Mesendoderm (in vitro differentiated cells): Measurements from ENCODE around the gene ATP6V1B1.

Source experiments
- DNase-seq: peaks from one replicate; pipeline ENCODE4 v3.0.0; 2013
- H2AK5ac ChIP-seq: 2 replicates; pipeline ENCODE4 v1.6.1; 2013; ENCODE audit warnings: low read length, inconsistent platforms
- H2BK120ac ChIP-seq: 2 replicates; pipeline ENCODE4 v1.6.1; 2013; ENCODE audit warnings: low read depth, mild to moderate bottlenecking, low read length, moderate library complexity, mixed read lengths
- H2BK15ac ChIP-seq: replicated peaks from 2 replicates; pipeline ENCODE4 v1.6.1; 2013; ENCODE audit warnings: low read depth, mild to moderate bottlenecking, moderate library complexity
- H2BK5ac ChIP-seq: 2 replicates; pipeline ENCODE4 v1.6.1; 2013; ENCODE audit warnings: low read length, inconsistent platforms
- H3K18ac ChIP-seq: 2 replicates; pipeline ENCODE4 v1.6.1; 2013; ENCODE audit warnings: mild to moderate bottlenecking, low read length, mixed read lengths
- H3K23ac ChIP-seq: one replicate; pipeline ENCODE4 v1.6.1; 2013; ENCODE audit warnings: low read length
- H3K27ac ChIP-seq: 2 replicates; pipeline ENCODE4 v1.5.1; 2013; ENCODE audit warnings: low read depth, mild to moderate bottlenecking, inconsistent platforms, low read length, moderate library complexity
- H3K27me3 ChIP-seq: 2 replicates; pipeline ENCODE4 v1.6.1; 2013; ENCODE audit warnings: low read length, control low read depth, mild to moderate bottlenecking, inconsistent platforms; ENCODE audit not compliant: insufficient read depth, poor library complexity
- H3K36me3 ChIP-seq: 2 replicates; pipeline ENCODE4 v1.6.1; 2013; ENCODE audit warnings: low read length, inconsistent platforms; ENCODE audit not compliant: control insufficient read depth, insufficient read depth
- H3K4ac ChIP-seq: one replicate; pipeline ENCODE4 v1.6.1; 2013; ENCODE audit warnings: low read depth, mild to moderate bottlenecking, low read length, moderate library complexity
- H3K4me1 ChIP-seq: 2 replicates; pipeline ENCODE4 v1.6.1; 2013; ENCODE audit warnings: low read depth, low read length, inconsistent platforms; ENCODE audit not compliant: control insufficient read depth
- H3K4me2 ChIP-seq: 2 replicates; pipeline ENCODE4 v1.6.1; 2013; ENCODE audit warnings: low read length
- H3K4me3 ChIP-seq: 2 replicates; pipeline ENCODE4 v1.5.1; 2013; ENCODE audit warnings: mild to moderate bottlenecking, low read length
- H3K56ac ChIP-seq: one replicate; pipeline ENCODE4 v1.6.1; 2013; ENCODE audit warnings: low read length
- H3K79me1 ChIP-seq: 2 replicates; pipeline ENCODE4 v1.6.1; 2013; ENCODE audit warnings: low read length, inconsistent platforms
- H3K79me2 ChIP-seq: 2 replicates; pipeline ENCODE4 v1.6.1; 2013; ENCODE audit warnings: mild to moderate bottlenecking, low read length; ENCODE audit not compliant: control insufficient read depth, insufficient read depth
- H3K9ac ChIP-seq: 2 replicates; pipeline ENCODE4 v1.6.1; 2013; ENCODE audit warnings: low read length, inconsistent platforms
- H4K5ac ChIP-seq: one replicate; pipeline ENCODE4 v1.6.1; 2013; ENCODE audit warnings: low read length
- H4K8ac ChIP-seq: one replicate; pipeline ENCODE4 v1.6.1; 2013; ENCODE audit warnings: low read depth, mild to moderate bottlenecking, control low read depth, low read length, moderate library complexity
- WGBS: extraction: QIAGEN DNeasy Blood & Tissue Kit; methylation state at CpG from one replicate; pipeline ENCODE4 v1.1.7; 2013; ENCODE audit warnings: low lambda C conversion rate, missing lambda C conversion rate; ENCODE audit not compliant: insufficient coverage; ENCODE audit errors: extremely low coverage; 5-methylcytosine and 5-hydroxymethylcytosine counted together

Gene ATP6V1B1

DNA sequence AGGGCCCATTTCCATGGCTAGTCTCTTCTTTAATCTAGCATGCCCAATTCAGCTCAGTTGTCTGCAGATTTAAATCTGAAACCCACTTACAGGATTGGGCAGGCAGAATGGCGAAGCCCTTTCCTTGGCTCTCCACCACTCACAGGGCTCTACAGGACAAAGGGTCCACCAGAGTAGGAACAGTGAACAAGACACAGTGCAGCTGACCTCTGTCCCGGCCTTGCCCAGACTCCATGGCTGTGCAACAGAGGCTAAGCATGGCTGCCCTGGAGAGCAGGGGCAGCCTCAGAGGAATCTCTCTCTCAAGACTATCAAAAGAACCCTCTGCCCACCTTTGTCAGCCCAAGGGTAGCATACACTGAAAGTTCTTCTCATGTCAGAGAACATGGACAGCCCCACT, 9.7 kb upstream of the ATP6V1B1 start:
- H3K4me2 ChIP-seq: no peak overlapping the region
- no peaks in the 10 kb centered on the region for H3K79me1 ChIP-seq
- H4K8ac ChIP-seq: no peak overlapping the region
- DNase-seq: no peak
- no peaks in the 10 kb centered on the region for H3K79me2 ChIP-seq
- no peak overlapping the region for H2BK120ac ChIP-seq
- H3K4me3 ChIP-seq: no peak overlapping the region
- H3K27me3 ChIP-seq: no peaks in the 10 kb centered on the region
- H3K4me1 ChIP-seq: no peaks in the 10 kb centered on the region
- H3K27ac ChIP-seq: no peak overlapping the region
- H2BK5ac ChIP-seq: no peak overlapping the region
- no peak overlapping the region for H3K23ac ChIP-seq
- no peak overlapping the region for H3K9ac ChIP-seq
- no peak overlapping the region for H3K4ac ChIP-seq
- H2BK15ac ChIP-seq: no peak overlapping the region
- H4K5ac ChIP-seq: no peak overlapping the region
- H2AK5ac ChIP-seq: no peak overlapping the region
- no peak overlapping the region for H3K56ac ChIP-seq
- no CpG with 5 or more reads among the region's 2 CpGs for WGBS
- H3K36me3 ChIP-seq: no peaks in the 10 kb centered on the region
- no peak overlapping the region for H3K18ac ChIP-seq

DNA sequence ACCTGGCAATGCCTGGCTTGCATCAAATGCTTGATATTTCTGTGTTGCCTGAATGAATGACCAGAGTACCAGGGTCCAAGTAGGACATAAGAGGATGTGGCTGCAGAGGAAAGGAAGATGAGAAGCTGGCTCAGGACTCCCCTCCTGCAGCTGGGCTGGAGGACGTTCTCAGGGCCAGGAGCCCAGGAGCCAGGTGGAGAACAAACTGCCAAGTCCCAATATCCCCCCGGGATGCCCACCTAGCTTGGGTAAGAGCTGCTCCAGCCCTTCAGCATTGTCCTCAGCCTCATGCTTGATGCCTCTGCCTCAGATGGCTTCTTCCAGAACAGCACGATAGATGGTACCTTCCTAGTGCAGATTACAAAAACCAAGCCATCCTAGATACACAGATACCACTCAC, 8.6 kb upstream of the ATP6V1B1 start:
- Histone ChIP-seq H2BK5ac (no peak overlapping the region), H3K4me2 (no peak overlapping the region), H3K79me1 (no peaks in the 10 kb centered on the region), H3K23ac (no peak overlapping the region), H3K18ac (no peak overlapping the region), H3K27ac (no peak overlapping the region), H3K4ac (no peak overlapping the region), H3K4me3 (no peak overlapping the region), H3K36me3 (no peaks in the 10 kb centered on the region), H4K8ac (no peak overlapping the region), H2BK120ac (no peak overlapping the region), H4K5ac (no peak overlapping the region), H2BK15ac (no peak overlapping the region), H2AK5ac (no peak overlapping the region), H3K4me1 (no peaks in the 10 kb centered on the region), H3K9ac (no peak overlapping the region), H3K79me2 (no peaks in the 10 kb centered on the region), H3K56ac (no peak overlapping the region), H3K27me3 (no peaks in the 10 kb centered on the region)
- no CpG with 5 or more reads among the region's 3 CpGs for WGBS
- DNase-seq: no peak

DNA sequence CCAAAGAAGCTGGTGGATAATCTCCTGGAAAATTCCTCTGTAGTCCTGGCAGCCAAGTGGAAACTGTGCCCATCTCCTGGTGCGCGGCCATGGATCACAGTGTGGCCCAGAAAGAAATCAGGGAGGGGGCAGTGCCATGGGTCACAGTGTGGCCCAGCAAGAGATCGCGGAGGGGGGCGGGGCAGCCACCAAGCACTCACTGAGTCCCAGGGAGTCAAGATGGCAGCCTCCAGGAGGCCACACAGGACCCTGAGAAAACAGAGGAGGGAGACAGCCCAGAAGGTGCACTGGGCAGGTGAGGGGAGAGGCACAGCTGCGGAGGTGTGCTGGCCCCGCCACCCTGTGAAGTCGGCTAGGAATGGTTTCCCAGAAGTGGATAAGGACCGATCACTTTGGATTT, 8.1 kb upstream of the ATP6V1B1 start:
- no peak for DNase-seq

DNA sequence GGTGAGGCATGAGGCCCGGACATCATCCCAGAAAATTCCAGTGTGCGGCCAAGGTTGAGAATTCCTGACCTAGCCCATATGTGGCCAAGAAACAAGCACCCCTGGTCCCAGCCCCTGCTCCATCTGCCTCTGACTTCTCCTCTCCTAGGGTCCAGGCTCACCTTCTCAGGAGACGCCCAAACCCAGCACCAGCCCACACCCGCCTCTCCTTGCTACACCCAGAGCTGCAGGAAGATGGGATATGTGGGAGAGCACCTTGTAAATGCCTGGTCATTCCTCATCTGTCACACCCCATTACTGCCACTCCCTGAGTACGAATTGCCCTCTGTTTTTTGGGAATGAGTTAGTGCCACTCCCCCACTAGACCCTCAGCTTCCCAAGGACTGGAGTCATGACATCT, 7.3 kb upstream of the ATP6V1B1 start:
- WGBS: no CpG with 5 or more reads among the region's 5 CpGs
- H4K8ac ChIP-seq: no peak overlapping the region
- no peak overlapping the region for H3K4me2 ChIP-seq
- H3K79me1 ChIP-seq: no peaks in the 10 kb centered on the region
- no peak overlapping the region for H2BK120ac ChIP-seq
- H3K36me3 ChIP-seq: no peaks in the 10 kb centered on the region
- no peak for DNase-seq
- H2BK5ac ChIP-seq: no peak overlapping the region
- H3K23ac ChIP-seq: no peak overlapping the region
- H3K79me2 ChIP-seq: no peaks in the 10 kb centered on the region
- no peaks in the 10 kb centered on the region for H3K27me3 ChIP-seq
- H3K4me3 ChIP-seq: no peak overlapping the region
- no peaks in the 10 kb centered on the region for H3K4me1 ChIP-seq
- H2AK5ac ChIP-seq: no peak overlapping the region
- H3K9ac ChIP-seq: no peak overlapping the region
- H3K4ac ChIP-seq: no peak overlapping the region
- no peak overlapping the region for H3K56ac ChIP-seq
- H4K5ac ChIP-seq: no peak overlapping the region
- no peak overlapping the region for H2BK15ac ChIP-seq
- H3K18ac ChIP-seq: no peak overlapping the region
- H3K27ac ChIP-seq: no peak overlapping the region

More for the DNA sequence above, 8.1 kb upstream of the ATP6V1B1 start:
- no peaks in the 10 kb centered on the region for H3K79me1 ChIP-seq
- no peak overlapping the region for H2BK120ac ChIP-seq
- no peaks in the 10 kb centered on the region for H3K4me1 ChIP-seq
- H4K5ac ChIP-seq: no peak overlapping the region
- no peak overlapping the region for H3K9ac ChIP-seq
- H3K27ac ChIP-seq: no peak overlapping the region
- H3K23ac ChIP-seq: no peak overlapping the region
- no peak overlapping the region for H3K4me2 ChIP-seq
- no peak overlapping the region for H4K8ac ChIP-seq
- no peaks in the 10 kb centered on the region for H3K79me2 ChIP-seq
- no peak overlapping the region for H3K4ac ChIP-seq
- H2AK5ac ChIP-seq: no peak overlapping the region
- H3K56ac ChIP-seq: no peak overlapping the region
- no peak overlapping the region for H2BK5ac ChIP-seq
- no peak overlapping the region for H2BK15ac ChIP-seq
- no CpG with 5 or more reads among the region's 9 CpGs for WGBS
- no peaks in the 10 kb centered on the region for H3K36me3 ChIP-seq
- H3K18ac ChIP-seq: no peak overlapping the region
- no peaks in the 10 kb centered on the region for H3K27me3 ChIP-seq
- H3K4me3 ChIP-seq: no peak overlapping the region

DNA sequence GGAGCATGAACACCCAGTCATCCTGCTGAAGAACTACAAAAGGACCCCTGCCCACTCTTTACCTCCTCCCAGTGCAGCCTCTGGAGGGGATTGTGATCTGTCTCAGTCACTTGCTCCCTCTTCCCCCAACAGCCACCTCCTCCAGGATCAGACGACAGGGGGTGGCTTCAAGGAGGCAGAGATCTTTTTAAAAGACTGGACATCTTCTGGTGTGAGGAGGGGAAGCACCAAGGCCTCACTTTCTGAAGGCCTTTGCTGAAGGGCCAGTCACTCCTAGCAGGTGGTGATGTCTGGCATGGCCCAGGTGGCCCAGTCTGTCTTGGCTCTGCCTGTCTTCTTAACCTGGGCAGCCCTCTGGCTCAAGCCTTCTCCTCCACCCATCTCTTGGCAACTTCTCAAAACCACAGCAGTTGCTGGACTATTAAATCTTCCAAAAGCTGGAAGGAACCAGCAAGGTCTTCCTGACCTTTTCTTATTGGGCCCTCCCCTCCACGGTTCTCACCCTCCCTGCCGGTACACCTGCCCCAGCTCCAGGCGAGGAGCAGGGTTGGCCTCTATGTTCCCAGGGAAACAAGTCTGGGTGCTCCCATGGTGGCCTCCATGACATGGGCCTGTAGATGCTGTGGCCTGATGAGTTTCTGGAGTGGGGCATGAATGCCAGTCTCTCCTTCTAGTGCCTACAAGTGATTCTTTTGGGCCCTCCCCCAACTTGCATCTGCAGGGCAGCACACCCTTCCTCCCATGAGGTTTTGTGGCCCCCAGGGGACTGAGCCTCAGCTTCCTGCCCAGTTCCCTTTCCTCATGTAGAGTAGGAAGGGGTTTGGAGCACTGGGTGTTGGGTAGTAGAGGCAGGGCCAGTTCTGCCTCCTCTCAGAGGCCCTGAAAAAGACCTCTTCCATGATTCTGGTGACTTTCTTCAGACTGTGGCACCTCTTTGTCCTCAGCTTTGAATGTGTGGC, 5.0 kb upstream of the ATP6V1B1 start:
- no CpG with 5 or more reads among the region's 4 CpGs for WGBS
- no peak overlapping the region for H2BK120ac ChIP-seq
- H3K79me2 ChIP-seq: no peaks in the 10 kb centered on the region
- no peak overlapping the region for H4K5ac ChIP-seq
- no peak overlapping the region for H3K56ac ChIP-seq
- H2BK5ac ChIP-seq: no peak overlapping the region
- no peak overlapping the region for H3K4me3 ChIP-seq
- H2BK15ac ChIP-seq: no peak overlapping the region
- no peaks in the 10 kb centered on the region for H3K79me1 ChIP-seq
- H3K27ac ChIP-seq: no peak overlapping the region
- no peak overlapping the region for H3K4me2 ChIP-seq
- no peak for DNase-seq
- no peak overlapping the region for H3K4ac ChIP-seq
- no peak overlapping the region for H3K18ac ChIP-seq
- no peaks in the 10 kb centered on the region for H3K36me3 ChIP-seq
- no peaks in the 10 kb centered on the region for H3K4me1 ChIP-seq
- no peak overlapping the region for H4K8ac ChIP-seq
- no peak overlapping the region for H2AK5ac ChIP-seq
- H3K27me3 ChIP-seq: no peaks in the 10 kb centered on the region
- H3K9ac ChIP-seq: no peak overlapping the region
- H3K23ac ChIP-seq: no peak overlapping the region
